Hematopoietic multipotent progenitor cell treated with erythropoietin and hydrocortisone succinate and interleukin-3 and kit ligand, for 6 days (in vitro differentiated cells): ENCODE data around the gene TBC1D8.

Source experiments
- DNase-seq: peaks from one replicate; pipeline ENCODE4 v3.0.0-alpha.2; 2015

Gene TBC1D8

GRCh38 chr2:100993294-100993693, 157.9 kb downstream of the TBC1D8 start:
- DNase-seq, result no peak

- no peak for DNase-seq
Observed at GRCh38 chr2:100992262-100992661, 158.9 kb downstream of the TBC1D8 start.

- DNase-seq, result no peak
Observed at GRCh38 chr2:100991404-100991773, 159.8 kb downstream of the TBC1D8 start.

- DNase-seq, result no peak
Observed at GRCh38 chr2:100990650-100991403, 160.4 kb downstream of the TBC1D8 start.

GRCh38 chr2:100990166-100990565, 161.0 kb downstream of the TBC1D8 start:
- no peak for DNase-seq

GRCh38 chr2:100989666-100990065, 161.5 kb downstream of the TBC1D8 start:
- DNase-seq, result no peak

GRCh38 chr2:100988630-100989417, 162.4 kb downstream of the TBC1D8 start:
- no peak for DNase-seq

GRCh38 chr2:100987974-100988373, 163.2 kb downstream of the TBC1D8 start:
- DNase-seq, result no peak

GRCh38 chr2:100987536-100987935, 163.6 kb downstream of the TBC1D8 start:
- DNase-seq, result no peak

- DNase-seq, result no peak
Observed at GRCh38 chr2:100986157-100986556, 165.0 kb downstream of the TBC1D8 start.

- peak; percentile 83 for DNase-seq
Observed at GRCh38 chr2:100984892-100985307, 166.3 kb downstream of the TBC1D8 start.

GRCh38 chr2:100983684-100984310, 167.4 kb downstream of the TBC1D8 start:
- DNase-seq, result no peak

GRCh38 chr2:100983201-100983600, 168.0 kb downstream of the TBC1D8 start:
- no peak for DNase-seq

- DNase-seq, result no peak
Observed at GRCh38 chr2:100982431-100982861, 168.7 kb downstream of the TBC1D8 start.

GRCh38 chr2:100981011-100981410, 170.2 kb downstream of the TBC1D8 start:
- DNase-seq, result no peak

GRCh38 chr2:100980046-100980445, 171.1 kb downstream of the TBC1D8 start:
- DNase-seq, result no peak

- DNase-seq, result no peak
Observed at GRCh38 chr2:100978582-100979191, 172.5 kb downstream of the TBC1D8 start.

- no peak for DNase-seq
Observed at GRCh38 chr2:100977511-100977910, 173.7 kb downstream of the TBC1D8 start.

- no peak for DNase-seq
Observed at GRCh38 chr2:100976645-100977391, 174.4 kb downstream of the TBC1D8 start.

GRCh38 chr2:100976061-100976460, 175.1 kb downstream of the TBC1D8 start:
- DNase-seq, result no peak

GRCh38 chr2:100975521-100975785, 175.7 kb downstream of the TBC1D8 start:
- no peak for DNase-seq

GRCh38 chr2:100974712-100975520, 176.3 kb downstream of the TBC1D8 start:
- no peak for DNase-seq
